HUES6 (cell line): Measurements from ENCODE around the gene EIF5AL1.
"Not testable (repeated sequence)": the region's sequence is repeated elsewhere in the genome, so short reads cannot be mapped to it uniquely, and the experiment has no call there.

ENCODE experiments used
- H3K27ac ChIP-seq: 2 replicates; pipeline ENCODE4 v1.7.0; 2013; ENCODE audit warnings: low read depth, mild to moderate bottlenecking, low read length, inconsistent platforms
- H3K27me3 ChIP-seq: 2 replicates; pipeline ENCODE4 v1.6.1; 2013; ENCODE audit warnings: low read length; ENCODE audit not compliant: control insufficient read depth, insufficient read depth
- H3K36me3 ChIP-seq: 2 replicates; pipeline ENCODE4 v1.6.1; 2013; ENCODE audit warnings: low read length; ENCODE audit not compliant: control insufficient read depth, insufficient read depth
- H3K4me1 ChIP-seq: 2 replicates; pipeline ENCODE4 v1.6.1; 2013; ENCODE audit warnings: low read length; ENCODE audit not compliant: control insufficient read depth, insufficient read depth
- H3K4me3 ChIP-seq: 2 replicates; pipeline ENCODE4 v1.5.1; 2013; ENCODE audit warnings: low read depth, low read length
- H3K9ac ChIP-seq: one replicate; pipeline ENCODE4 v1.6.1; 2013; ENCODE audit warnings: mild to moderate bottlenecking, low read length
- H3K9me3 ChIP-seq: 2 replicates; pipeline ENCODE4 v1.6.1; 2013; ENCODE audit warnings: low read depth, low read length; ENCODE audit not compliant: control insufficient read depth, insufficient read depth

Gene EIF5AL1

GRCh38 chr10:79542626-79543025 is 30.3 kb downstream of the EIF5AL1 start:
- Histone ChIP-seq H3K36me3 (no peaks in the 10 kb centered on the region), H3K4me1 (no peaks in the 10 kb centered on the region), H3K4me3 (no peak overlapping the region), H3K9me3 (no peaks in the 10 kb centered on the region), H3K27me3 (peaks cover 4% of the 10 kb centered on the region; the same call in 1 of the 2 replicates), H3K27ac (no peak overlapping the region), H3K9ac (no peak overlapping the region)

DNA sequence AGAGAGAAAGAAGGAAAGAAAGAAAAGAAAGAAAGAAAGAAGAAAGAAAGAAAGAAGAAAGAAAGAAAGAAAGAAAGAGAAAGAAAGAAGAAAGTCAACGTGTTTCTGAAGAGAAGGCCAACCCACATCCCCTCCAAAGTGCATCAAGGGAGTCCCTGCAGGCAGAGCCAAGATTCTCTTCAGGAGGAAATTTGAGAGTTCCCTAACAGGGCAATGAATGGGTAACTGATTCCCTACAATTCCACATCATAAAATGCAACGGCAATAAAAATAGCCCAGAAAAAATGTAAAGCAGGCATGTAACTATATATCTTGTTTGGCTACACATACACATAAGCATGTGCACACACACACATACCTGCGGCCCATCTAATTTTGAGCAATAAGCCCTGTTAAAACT is 32.1 kb downstream of the EIF5AL1 start:
- not testable (repeated sequence) for H3K27me3 ChIP-seq, H3K36me3 ChIP-seq, H3K9ac ChIP-seq, H3K4me1 ChIP-seq, H3K27ac ChIP-seq, H3K4me3 ChIP-seq, H3K9me3 ChIP-seq

GRCh38 chr10:79544926-79545659 is 32.8 kb downstream of the EIF5AL1 start:
- H3K27me3 ChIP-seq, H3K4me1 ChIP-seq, H3K9ac ChIP-seq, H3K9me3 ChIP-seq, H3K4me3 ChIP-seq, H3K36me3 ChIP-seq, H3K27ac ChIP-seq: not testable (repeated sequence)

GRCh38 chr10:79547128-79547527 is 34.8 kb downstream of the EIF5AL1 start:
- H3K9me3 ChIP-seq, H3K4me3 ChIP-seq, H3K4me1 ChIP-seq, H3K9ac ChIP-seq, H3K27ac ChIP-seq, H3K36me3 ChIP-seq: not testable (repeated sequence)
- H3K27me3 ChIP-seq: peaks cover 14% of the 10 kb centered on the region; the same call in 1 of the 2 replicates

DNA sequence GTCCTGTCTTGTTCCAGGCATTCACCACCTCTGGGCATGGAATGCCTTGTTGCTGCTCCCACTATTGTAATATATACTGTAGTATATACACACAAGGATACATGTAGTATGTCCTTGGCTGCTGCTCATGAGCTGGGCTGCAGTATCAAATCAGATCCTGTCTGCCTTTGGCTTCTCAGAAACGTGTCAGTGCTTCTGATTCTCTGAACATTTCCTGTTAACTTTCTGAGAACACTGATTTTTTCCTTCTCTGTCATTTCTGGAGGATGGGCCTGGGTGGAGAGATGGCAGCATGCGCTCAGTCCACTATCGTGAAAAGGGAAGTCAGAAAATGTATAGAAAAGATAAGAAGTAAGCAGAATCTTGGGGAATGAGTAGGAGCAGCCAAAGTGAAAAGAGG is 35.6 kb downstream of the EIF5AL1 start:
- no peaks in the 10 kb centered on the region for H3K36me3 ChIP-seq
- H3K27ac ChIP-seq: no peak overlapping the region
- no peak overlapping the region for H3K9ac ChIP-seq
- no peak overlapping the region for H3K4me3 ChIP-seq
- H3K27me3 ChIP-seq: peaks cover 19% of the 10 kb centered on the region; the same call in 1 of the 2 replicates
- no peaks in the 10 kb centered on the region for H3K9me3 ChIP-seq
- H3K4me1 ChIP-seq: no peaks in the 10 kb centered on the region

DNA sequence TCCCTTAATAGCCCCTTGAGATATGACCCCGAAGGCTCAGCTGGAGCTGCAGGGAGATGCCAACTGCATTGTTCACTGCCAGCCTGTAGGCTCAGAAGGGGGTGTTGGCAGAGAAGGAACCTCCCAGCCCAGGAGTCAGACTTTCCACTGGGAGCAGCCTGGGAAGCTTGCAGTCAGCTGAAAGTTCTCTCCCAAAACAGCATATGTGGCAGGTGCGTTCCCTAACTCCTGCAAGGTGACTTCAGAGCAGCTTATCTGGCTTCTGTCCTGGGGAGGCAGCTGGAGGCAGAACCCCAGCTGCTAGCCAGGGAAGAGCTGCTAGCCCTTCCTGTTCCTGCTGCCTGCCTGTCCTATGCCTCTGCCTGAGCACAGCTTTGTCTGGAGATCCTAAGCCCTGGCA is 39.8 kb downstream of the EIF5AL1 start:
- Histone ChIP-seq H3K4me1 (no peaks in the 10 kb centered on the region), H3K27me3 (peaks cover 15% of the 10 kb centered on the region; the same call in 1 of the 2 replicates), H3K4me3 (no peak overlapping the region), H3K27ac (no peak overlapping the region), H3K9me3 (no peaks in the 10 kb centered on the region), H3K9ac (no peak overlapping the region), H3K36me3 (no peaks in the 10 kb centered on the region)

DNA sequence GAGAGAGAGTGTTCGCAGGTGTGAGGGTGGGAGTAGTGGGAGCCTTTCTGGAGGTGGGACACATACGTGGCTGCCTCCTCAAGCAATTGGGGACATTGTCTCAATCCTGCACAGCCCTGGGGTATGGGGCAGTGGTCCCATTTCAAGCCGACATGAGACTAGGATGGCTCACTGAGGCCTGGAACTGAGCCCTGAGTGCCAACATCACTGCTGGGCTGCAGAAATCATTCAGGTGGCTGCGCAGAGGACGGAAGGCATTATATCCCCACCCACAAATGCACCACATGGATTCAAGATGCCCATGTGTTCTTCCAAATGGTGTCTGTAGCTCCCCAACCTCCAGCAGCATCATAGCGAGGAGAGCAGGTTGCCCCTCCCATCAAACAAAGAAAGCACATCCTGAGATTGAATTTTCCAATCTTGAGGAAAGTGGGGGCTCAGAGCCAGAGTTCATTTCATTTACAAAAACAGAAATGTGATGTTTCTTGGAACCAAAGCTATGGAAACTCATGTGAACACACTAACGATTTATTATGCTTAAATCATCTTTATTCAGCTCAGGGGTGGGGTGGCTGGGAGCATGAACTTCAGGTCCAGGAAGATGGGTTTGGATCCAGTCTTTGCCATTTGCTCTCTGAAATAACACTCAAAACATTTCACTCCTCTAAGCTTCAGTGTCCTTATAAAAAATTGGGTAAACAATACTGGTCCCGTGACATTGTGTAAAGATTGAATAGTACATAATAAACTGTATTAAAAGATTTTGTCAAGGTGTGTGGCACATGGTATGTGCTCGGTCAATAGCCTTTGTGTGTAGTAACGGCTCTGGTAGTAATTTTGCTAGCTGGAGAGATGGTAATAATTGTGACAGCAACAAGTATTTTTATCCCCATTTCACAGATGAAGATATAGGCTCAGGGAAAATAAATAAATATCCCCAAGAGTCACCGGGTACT is 43.3 kb downstream of the EIF5AL1 start:
- H3K36me3 ChIP-seq: no peaks in the 10 kb centered on the region
- peaks cover 15% of the 10 kb centered on the region; the same call in 1 of the 2 replicates for H3K27me3 ChIP-seq

DNA sequence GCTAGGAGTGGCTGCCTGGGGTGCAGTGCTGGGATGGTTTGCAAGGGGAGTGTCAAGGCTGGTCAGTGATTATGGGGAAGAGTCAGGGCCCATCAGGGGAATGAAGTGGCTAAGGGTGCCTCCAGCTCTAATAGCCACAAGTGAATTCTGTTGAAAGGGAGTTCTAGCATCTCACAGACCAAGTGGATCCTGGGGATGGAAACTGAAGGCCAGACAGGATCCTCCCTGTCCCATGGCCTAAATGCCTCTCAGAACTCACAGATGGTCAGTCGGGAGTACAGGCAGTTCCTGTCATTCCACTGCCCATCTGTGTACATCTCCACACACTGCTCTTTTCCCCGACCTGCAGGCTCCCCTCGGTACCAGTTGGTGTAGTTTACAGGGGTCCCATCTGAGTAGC is 44.6 kb downstream of the EIF5AL1 start:
- H3K36me3 ChIP-seq, H3K27ac ChIP-seq, H3K4me3 ChIP-seq, H3K9me3 ChIP-seq, H3K9ac ChIP-seq, H3K4me1 ChIP-seq: not testable (repeated sequence)
- peaks cover 13% of the 10 kb centered on the region; the same call in 1 of the 2 replicates for H3K27me3 ChIP-seq

More for the DNA sequence above, 43.3 kb downstream of the EIF5AL1 start:
- Histone ChIP-seq H3K4me1 (no peaks in the 10 kb centered on the region), H3K9ac (no peak overlapping the region), H3K27ac (no peak overlapping the region), H3K4me3 (no peak overlapping the region), H3K9me3 (no peaks in the 10 kb centered on the region)

DNA sequence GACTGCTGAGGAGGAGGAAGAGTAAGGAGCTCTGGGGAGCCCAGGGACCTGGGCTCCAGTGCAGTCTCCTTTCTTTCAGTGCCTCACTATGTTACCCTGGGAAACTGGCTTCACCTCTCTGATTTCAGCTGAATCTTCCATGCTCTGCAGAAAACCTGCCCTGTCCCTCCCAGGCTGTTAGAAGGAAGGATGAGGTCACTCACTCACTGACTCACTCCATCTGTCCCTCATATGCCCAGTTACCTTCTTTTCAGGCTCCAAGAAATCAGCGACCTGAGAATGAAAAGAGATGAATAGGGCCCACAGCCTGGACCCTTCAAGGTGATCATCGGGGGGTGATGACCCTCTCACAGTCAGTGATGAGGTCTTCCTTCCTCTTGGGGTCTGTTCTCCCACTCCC is 47.4 kb downstream of the EIF5AL1 start:
- no peak overlapping the region for H3K9ac ChIP-seq
- peaks cover 29% of the 10 kb centered on the region for H3K27me3 ChIP-seq
- no peaks in the 10 kb centered on the region for H3K9me3 ChIP-seq
- H3K27ac ChIP-seq: no peak overlapping the region
- no peaks in the 10 kb centered on the region for H3K4me1 ChIP-seq
- H3K36me3 ChIP-seq: no peaks in the 10 kb centered on the region
- H3K4me3 ChIP-seq: no peak overlapping the region

DNA sequence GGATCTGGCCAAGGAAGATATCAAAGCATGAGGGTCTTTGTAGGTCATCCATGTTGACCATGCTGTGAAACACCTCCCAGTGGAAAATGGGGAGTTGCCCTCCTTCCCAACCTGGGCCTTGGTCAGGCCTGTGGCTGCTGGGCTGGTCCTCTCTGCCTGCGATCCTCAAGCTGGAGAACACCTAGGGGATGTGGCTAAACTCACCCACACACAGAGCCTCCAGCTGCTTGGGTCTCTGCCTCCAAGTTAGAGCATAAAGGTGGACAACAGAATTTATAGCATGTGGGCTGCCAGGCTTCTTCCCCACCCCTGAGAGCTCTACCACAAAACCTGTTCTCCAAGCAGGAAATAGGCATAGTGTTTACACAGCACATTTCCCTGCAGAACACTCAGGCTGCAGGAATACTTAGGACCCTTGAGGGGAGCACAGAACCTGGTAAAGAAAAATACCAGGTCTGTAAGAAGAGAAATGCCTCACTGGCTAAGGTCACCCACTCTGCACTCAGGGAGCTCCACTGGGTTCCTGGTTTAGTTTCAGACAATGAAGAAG is 47.9 kb downstream of the EIF5AL1 start, which contains the start of gene SFTPA2:
Gene SFTPA2 (minus strand): TSS at position 248 of the 550 bp plus-strand sequence. CDS start 924 bp downstream, outside the sequence.
- H3K27ac ChIP-seq: no peak within 1 kb of the TSS
- no peaks in the 10 kb centered on the region for H3K4me1 ChIP-seq

GRCh38 chr10:79561257-79561656 is 48.9 kb downstream of the EIF5AL1 start:
- Histone ChIP-seq H3K36me3 (no peaks in the 10 kb centered on the region), H3K9me3 (no peaks in the 10 kb centered on the region), H3K27me3 (peaks cover 31% of the 10 kb centered on the region), H3K27ac (no peak overlapping the region), H3K4me3 (no peak overlapping the region), H3K9ac (no peak overlapping the region), H3K4me1 (no peaks in the 10 kb centered on the region)

More for the DNA sequence above, 47.9 kb downstream of the EIF5AL1 start, which contains the start of gene SFTPA2:
- Histone ChIP-seq H3K36me3 (no peaks in the 10 kb centered on the region), H3K27me3 (peaks cover 30% of the 10 kb centered on the region), H3K9me3 (no peaks in the 10 kb centered on the region), H3K4me3 (no peak within 1 kb of the TSS), H3K9ac (no peak within 1 kb of the TSS)
